ENCODE measurements around the gene SPRR2D. TPM values are rescaled to one million over a fixed set of nuclear protein-coding genes. Genes with fewer than 3 reads are reported as not detected.
"Not testable (repeated sequence)": the region's sequence is repeated elsewhere in the genome, so short reads cannot be mapped to it uniquely, and the experiment has no call there.

Gene SPRR2D
- total and polyA plus RNA-seq, 2 experiments from 2014 or later, result not detected

GRCh38 chr1:153011235-153011758 is 29.6 kb downstream of the SPRR2D start:
- not testable (repeated sequence) for DNase-seq (ENCODE audit: low spot score); H3K27me3 ChIP-seq (ENCODE audit: insufficient read depth); H3K4me3 ChIP-seq; H3K79me2 ChIP-seq (replicated peaks; ENCODE audit: insufficient read depth); H3K4me1 ChIP-seq (ENCODE audit: insufficient read depth); H2AFZ ChIP-seq; H3F3A ChIP-seq (replicated peaks; ENCODE audit: low read depth); H3K4me3 Mint-ChIP-seq; H3K36me3 ChIP-seq (ENCODE audit: insufficient read depth); H3K4me1 Mint-ChIP-seq; H3K27ac ChIP-seq (ENCODE audit: low read depth); H3K36me3 Mint-ChIP-seq (ENCODE audit: low read depth); H3K27me3 Mint-ChIP-seq (ENCODE audit: insufficient read depth, low read depth, poor library complexity); H3K9me2 ChIP-seq (ENCODE audit: insufficient read depth); ATAC-seq; H3K9me3 Mint-ChIP-seq; H3K4me2 ChIP-seq; H4K20me1 ChIP-seq (replicated peaks; ENCODE audit: insufficient read depth); H3K27ac Mint-ChIP-seq

GRCh38 chr1:153001382-153001781 is 39.5 kb downstream of the SPRR2D start, which contains the start of gene SPRR3:
Gene SPRR3, plus strand, starts transcription at chr1:153001749. Its CDS starts 1,272 bp downstream, at chr1:153003021.
- H3K27ac Mint-ChIP-seq, result no peak within 1 kb of the TSS
- H2AFZ ChIP-seq, result no peak within 1 kb of the TSS
- no peaks in the 10 kb centered on the region for H3K36me3 Mint-ChIP-seq (ENCODE audit: low read depth)
- H3K9me2 ChIP-seq (ENCODE audit: insufficient read depth), result no peaks in the 10 kb centered on the region
- no peaks in the 10 kb centered on the region for H3K27me3 ChIP-seq (ENCODE audit: insufficient read depth)
- H3K4me3 ChIP-seq, result no peak within 1 kb of the TSS
- peaks cover 3% of the 10 kb centered on the region; the same call in 1 of the 3 replicates for H3K9me3 Mint-ChIP-seq
- no peak within 1 kb of the TSS for H3K27ac ChIP-seq (ENCODE audit: low read depth)
- peaks cover 2% of the 10 kb centered on the region for H3K27me3 Mint-ChIP-seq (ENCODE audit: insufficient read depth, low read depth, poor library complexity)
- peaks cover 11% of the 10 kb centered on the region; the same call in 2 of the 3 replicates for H3K4me1 Mint-ChIP-seq
- H3K4me2 ChIP-seq, result no peak within 1 kb of the TSS
- H3K4me1 ChIP-seq (ENCODE audit: insufficient read depth), result no peaks in the 10 kb centered on the region; the same call in 1 of the 2 replicates
- no peaks in the 10 kb centered on the region for H4K20me1 ChIP-seq (replicated peaks; ENCODE audit: insufficient read depth)
- ATAC-seq (no peak), DNase-seq (ENCODE audit: low spot score) (no peak)
- no peak within 1 kb of the TSS for H3K4me3 Mint-ChIP-seq
- no peaks in the 10 kb centered on the region for H3F3A ChIP-seq (replicated peaks; ENCODE audit: low read depth)
- TF ChIP-seq, protein P1, sequence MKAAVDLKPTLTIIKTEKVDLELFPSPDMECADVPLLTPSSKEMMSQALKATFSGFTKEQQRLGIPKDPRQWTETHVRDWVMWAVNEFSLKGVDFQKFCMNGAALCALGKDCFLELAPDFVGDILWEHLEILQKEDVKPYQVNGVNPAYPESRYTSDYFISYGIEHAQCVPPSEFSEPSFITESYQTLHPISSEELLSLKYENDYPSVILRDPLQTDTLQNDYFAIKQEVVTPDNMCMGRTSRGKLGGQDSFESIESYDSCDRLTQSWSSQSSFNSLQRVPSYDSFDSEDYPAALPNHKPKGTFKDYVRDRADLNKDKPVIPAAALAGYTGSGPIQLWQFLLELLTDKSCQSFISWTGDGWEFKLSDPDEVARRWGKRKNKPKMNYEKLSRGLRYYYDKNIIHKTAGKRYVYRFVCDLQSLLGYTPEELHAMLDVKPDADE (IDR thresholded peaks at IDR 0.05), result no peak
- no peak for TF ChIP-seq STAT1 (IDR thresholded peaks at IDR 0.05; ENCODE audit: unreplicated experiment)
- TF ChIP-seq REST (IDR thresholded peaks at IDR 0.05; ENCODE audit: unreplicated experiment), result no peak
- TF ChIP-seq NANOG (IDR thresholded peaks at IDR 0.05; ENCODE audit: borderline replicate concordance), result no peak
- no peak for TF ChIP-seq ZNF331 (CRISPR knock-in tag; IDR thresholded peaks at IDR 0.05; ENCODE audit: low read depth)
- no peak for TF ChIP-seq ZNF462 (CRISPR knock-in tag; IDR thresholded peaks at IDR 0.05)
- no peak for TF ChIP-seq CREB1 (CRISPR knock-in tag; IDR thresholded peaks at IDR 0.05; ENCODE audit: low read depth)
- no peak for TF ChIP-seq ZNF114 (CRISPR knock-in tag; IDR thresholded peaks at IDR 0.05)
- no peak for TF ChIP-seq POLR2AphosphoS5 (IDR thresholded peaks at IDR 0.05; ENCODE audit: low read depth)
- TF ChIP-seq EZH2 (IDR thresholded peaks at IDR 0.05; ENCODE audit: low read depth, unreplicated experiment), result no peak
- no peaks in the 10 kb centered on the region for H3K36me3 ChIP-seq (ENCODE audit: insufficient read depth)
- no peaks in the 10 kb centered on the region for H3K79me2 ChIP-seq (replicated peaks; ENCODE audit: insufficient read depth)
